BJ (cell line): Measurements from ENCODE around the gene MRM1. TPM values are rescaled to one million over a fixed set of nuclear protein-coding genes. Genes with fewer than 3 reads are reported as not detected.
A peak's percentile ranks its signal among the peaks of the same experiment; 100 is the strongest.

Source experiments
- CTCF ChIA-PET: fragments of 350-600 bp; formaldehyde crosslinking; extraction: SDS; loops from one replicate; lab custom pipeline; 2021; ENCODE audit warnings: antibody characterized with exemption, inconsistent platforms; lab: Yijun Ruan, JAX
- POLR2A ChIA-PET: fragments of 300-600 bp; sonication (Branson Sonifier 250); formaldehyde crosslinking; extraction: SDS; loops from one replicate; lab custom pipeline; 2021; ENCODE audit warnings: antibody characterized with exemption; lab: Charles Lee
- DNase-seq: peaks from one replicate; pipeline ENCODE4 v3.0.0-alpha.2; 2011; ENCODE audit warnings: low read depth
- H3K27me3 ChIP-seq: 2 replicates; pipeline ENCODE4 v1.6.0; 2011; ENCODE audit warnings: low read length; ENCODE audit not compliant: control insufficient read depth, insufficient read depth
- H3K36me3 ChIP-seq: 2 replicates; pipeline ENCODE4 v1.5.1; 2011; ENCODE audit warnings: low read length; ENCODE audit not compliant: control insufficient read depth, insufficient read depth
- H3K4me3 ChIP-seq: 2 replicates; pipeline ENCODE4 v1.5.1; 2011; ENCODE audit warnings: low read depth, mild to moderate bottlenecking, control low read depth, low read length
- CTCF ChIP-seq: IDR thresholded peaks from 2 replicates; pipeline ENCODE4 v1.5.1; 2011; ENCODE audit warnings: low read depth, mild to moderate bottlenecking, control low read depth, inconsistent platforms, low read length, moderate library complexity; ENCODE audit not compliant: insufficient read depth
- polyA plus RNA-seq: library from polyadenylated mRNA; depleted of rRNA; stranded (reverse); fragments of >200 nt; gene quantifications from 2 replicates; pipeline ENCODE4 v1.2.3, GENCODE V29; 2011

The MRM1 gene
- polyA plus RNA-seq, 1 experiment = 3.9 TPM

DNA sequence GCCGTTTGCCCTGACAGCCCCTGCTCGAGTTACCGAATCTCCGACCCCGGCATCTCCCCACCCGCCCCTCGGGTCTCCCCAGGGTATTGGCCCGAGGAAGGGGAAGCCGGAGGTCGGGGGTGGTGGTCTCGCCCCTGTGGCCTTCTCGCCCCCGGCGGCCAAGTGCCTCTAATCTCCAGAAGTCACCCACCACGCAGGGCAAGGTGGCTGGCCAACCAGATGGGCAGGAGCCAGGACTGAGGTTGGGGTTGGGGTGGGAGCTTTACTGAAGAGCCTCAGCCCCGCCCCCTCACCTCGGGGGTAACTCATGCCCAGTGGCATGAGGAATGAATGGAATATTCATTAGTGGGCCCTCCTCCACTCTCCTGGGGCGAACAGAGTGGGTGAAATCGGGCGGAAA is 9.1 kb upstream of the MRM1 start:
- no peak for TF ChIP-seq CTCF
- DNase-seq = no peak
- peak overlapping the region; percentile 66 for H3K4me3 ChIP-seq
- ChIA-PET CTCF (interaction anchor here (0.5 to 2.8 kb wide), 2 partner anchors 10 to 617 kb away, joined by 3 to 24 read pairs; partner anchors contain the start of gene MRM1), POLR2A (no interaction called here)
- peaks cover 4% of the 10 kb centered on the region for H3K36me3 ChIP-seq
- no peaks in the 10 kb centered on the region for H3K27me3 ChIP-seq

GRCh38 chr17:36592716-36593321 is 8.6 kb upstream of the MRM1 start:
- ChIA-PET POLR2A (no interaction called here), CTCF (interaction anchor here (1.0 to 2.8 kb wide), 2 partner anchors 10 to 455 kb away, joined by 3 to 24 read pairs; partner anchors contain the start of gene MRM1)
- no peak for TF ChIP-seq CTCF
- Histone ChIP-seq H3K27me3 (no peaks in the 10 kb centered on the region), H3K36me3 (peaks cover 2% of the 10 kb centered on the region), H3K4me3 (peak overlapping the region; percentile 66)
- no peak for DNase-seq

GRCh38 chr17:36593656-36594316 is 7.6 kb upstream of the MRM1 start:
- no peak for DNase-seq
- Histone ChIP-seq H3K27me3 (no peaks in the 10 kb centered on the region), H3K36me3 (no peaks in the 10 kb centered on the region; the same call in none of the 2 replicates), H3K4me3 (no peak overlapping the region)
- POLR2A ChIA-PET = no interaction called here
- no peak for TF ChIP-seq CTCF
- CTCF ChIA-PET = interaction anchor here (1.0 to 2.8 kb wide), 3 partner anchors 9 to 454 kb away, joined by 3 to 24 read pairs (median 3); partner anchors contain the start of gene MRM1

GRCh38 chr17:36594626-36595401 is 6.6 kb upstream of the MRM1 start:
- Histone ChIP-seq H3K27me3 (no peaks in the 10 kb centered on the region), H3K4me3 (no peak overlapping the region), H3K36me3 (peaks cover 1% of the 10 kb centered on the region)
- CTCF ChIA-PET = interaction anchor here (0.9 to 2.8 kb wide), 3 partner anchors 8 to 35 kb away, joined by 3 to 24 read pairs (median 3); partner anchors contain the start of gene MRM1
- TF ChIP-seq CTCF = no peak
- POLR2A ChIA-PET = no interaction called here
- no peak for DNase-seq

DNA sequence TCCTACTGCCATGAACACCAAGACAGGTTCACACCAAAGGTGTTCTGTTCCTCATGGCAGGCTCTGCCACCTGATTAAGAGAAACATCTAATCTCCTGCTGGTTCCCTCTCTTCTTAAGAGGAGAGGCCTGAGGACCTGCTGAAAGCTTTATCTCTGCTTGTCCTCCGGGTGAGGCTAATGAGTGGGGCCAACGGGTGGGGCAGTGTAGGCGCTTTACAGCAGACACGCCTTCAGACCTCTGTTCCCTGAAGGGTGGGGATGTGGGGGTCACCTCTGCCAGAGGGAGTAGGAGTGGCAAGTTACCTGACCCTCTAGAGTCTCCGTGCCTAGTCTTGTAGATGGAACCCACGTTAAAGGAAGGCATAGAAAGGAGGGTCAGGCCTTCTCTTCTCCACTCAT is 4.2 kb upstream of the MRM1 start:
- peaks cover 1% of the 10 kb centered on the region; the same call in 1 of the 2 replicates for H3K36me3 ChIP-seq
- TF ChIP-seq CTCF = no peak
- CTCF ChIA-PET = no interaction called here
- POLR2A ChIA-PET = no interaction called here
- H3K27me3 ChIP-seq = no peaks in the 10 kb centered on the region
- DNase-seq = no peak
- no peak overlapping the region for H3K4me3 ChIP-seq
